ENCODE measurements around the gene SLC2A6. TPM values are rescaled to one million over a fixed set of nuclear protein-coding genes. Genes with fewer than 3 reads are reported as not detected.

The SLC2A6 gene
- total RNA-seq, 4 donors from 2014 or later, result 0.29 to 3.7 (median 0.49) TPM

- H3K4me1 ChIP-seq, result peaks cover 15% of the 10 kb centered on the region
- no peak overlapping the region for H3K4me3 ChIP-seq
- DNase-seq (ENCODE audit: low spot score in 2 of 2), result no peak
- no peak overlapping the region for H3K27ac ChIP-seq
- H3K27me3 ChIP-seq, result no peaks in the 10 kb centered on the region
- no peaks in the 10 kb centered on the region for H3K36me3 ChIP-seq
- no peaks in the 10 kb centered on the region for H3K9me3 ChIP-seq
- TF ChIP-seq POLR2A (IDR thresholded peaks at IDR 0.05) (no peak), CTCF (IDR thresholded peaks at IDR 0.05) (no peak), POLR2AphosphoS5 (IDR thresholded peaks at IDR 0.05) (no peak), EP300 (IDR thresholded peaks at IDR 0.05) (no peak)
- WGBS, result 79% methylated on average over 7 of the region's 8 CpGs
Measured at GRCh38 chr9:133517711-133518110, 38.8 kb upstream of the SLC2A6 start.

GRCh38 chr9:133516961-133517350, 38.1 kb upstream of the SLC2A6 start:
- H3K27ac ChIP-seq, result no peak overlapping the region
- no peaks in the 10 kb centered on the region for H3K36me3 ChIP-seq
- TF ChIP-seq CTCF (IDR thresholded peaks at IDR 0.05) (no peak), POLR2AphosphoS5 (IDR thresholded peaks at IDR 0.05) (no peak), EP300 (IDR thresholded peaks at IDR 0.05) (no peak), POLR2A (IDR thresholded peaks at IDR 0.05) (no peak)
- H3K4me3 ChIP-seq, result no peak overlapping the region
- DNase-seq (ENCODE audit: low spot score in 2 of 2), result no peak
- no peaks in the 10 kb centered on the region for H3K9me3 ChIP-seq
- peaks cover 15% of the 10 kb centered on the region for H3K4me1 ChIP-seq
- H3K27me3 ChIP-seq, result no peaks in the 10 kb centered on the region
- WGBS, result no CpG with 5 or more reads among the region's 9 CpGs

- no peaks in the 10 kb centered on the region for H3K9me3 ChIP-seq
- TF ChIP-seq EP300 (IDR thresholded peaks at IDR 0.05) (no peak), POLR2AphosphoS5 (IDR thresholded peaks at IDR 0.05) (no peak), CTCF (IDR thresholded peaks at IDR 0.05) (no peak), POLR2A (IDR thresholded peaks at IDR 0.05) (no peak)
- no peaks in the 10 kb centered on the region for H3K27me3 ChIP-seq
- H3K36me3 ChIP-seq, result no peaks in the 10 kb centered on the region
- no peak for DNase-seq (ENCODE audit: low spot score in 2 of 2)
- no peak overlapping the region for H3K27ac ChIP-seq
- H3K4me3 ChIP-seq, result no peak overlapping the region
- H3K4me1 ChIP-seq, result peaks cover 15% of the 10 kb centered on the region
- 80% methylated on average over 10 of the region's 11 CpGs for WGBS
Measured at GRCh38 chr9:133516256-133516960, 37.5 kb upstream of the SLC2A6 start.

GRCh38 chr9:133515615-133516255, 36.8 kb upstream of the SLC2A6 start:
- 93% methylated on average over 14 of the region's 17 CpGs for WGBS
- Histone ChIP-seq H3K9me3 (no peaks in the 10 kb centered on the region), H3K4me1 (peaks cover 15% of the 10 kb centered on the region), H3K4me3 (no peak overlapping the region), H3K27me3 (no peaks in the 10 kb centered on the region), H3K36me3 (no peaks in the 10 kb centered on the region), H3K27ac (no peak overlapping the region)
- DNase-seq (ENCODE audit: low spot score in 2 of 2), result no peak
- TF ChIP-seq CTCF (IDR thresholded peaks at IDR 0.05) (no peak), POLR2A (IDR thresholded peaks at IDR 0.05) (no peak), POLR2AphosphoS5 (IDR thresholded peaks at IDR 0.05) (no peak), EP300 (IDR thresholded peaks at IDR 0.05) (no peak)

- WGBS, result 78% methylated on average over 8 of the region's 10 CpGs
- H3K4me1 ChIP-seq, result peaks cover 15% of the 10 kb centered on the region
- H3K36me3 ChIP-seq, result no peaks in the 10 kb centered on the region
- DNase-seq (ENCODE audit: low spot score in 2 of 2), result no peak
- H3K9me3 ChIP-seq, result no peaks in the 10 kb centered on the region
- no peak overlapping the region for H3K4me3 ChIP-seq
- TF ChIP-seq POLR2A (IDR thresholded peaks at IDR 0.05) (no peak), EP300 (IDR thresholded peaks at IDR 0.05) (no peak), POLR2AphosphoS5 (IDR thresholded peaks at IDR 0.05) (no peak), CTCF (IDR thresholded peaks at IDR 0.05) (no peak)
- no peak overlapping the region for H3K27ac ChIP-seq
- H3K27me3 ChIP-seq, result no peaks in the 10 kb centered on the region
Measured at GRCh38 chr9:133515240-133515610, 36.3 kb upstream of the SLC2A6 start.
